NCI-H748 (cell line): Measurements from ENCODE around the gene PLCB1.
A peak's percentile ranks its signal among the peaks of the same experiment; 100 is the strongest.

Source experiments
- DNase-seq: peaks from one replicate; lab custom pipeline; 2025; ENCODE audit not compliant: unreplicated experiment; lab: John Stamatoyannopoulos, UW

The PLCB1 gene

GRCh38 chr20:8242827-8243724 is 111.0 kb downstream of the PLCB1 start:
- DNase-seq, result no peak

GRCh38 chr20:8244637-8245036 is 112.6 kb downstream of the PLCB1 start:
- DNase-seq, result no peak

DNA sequence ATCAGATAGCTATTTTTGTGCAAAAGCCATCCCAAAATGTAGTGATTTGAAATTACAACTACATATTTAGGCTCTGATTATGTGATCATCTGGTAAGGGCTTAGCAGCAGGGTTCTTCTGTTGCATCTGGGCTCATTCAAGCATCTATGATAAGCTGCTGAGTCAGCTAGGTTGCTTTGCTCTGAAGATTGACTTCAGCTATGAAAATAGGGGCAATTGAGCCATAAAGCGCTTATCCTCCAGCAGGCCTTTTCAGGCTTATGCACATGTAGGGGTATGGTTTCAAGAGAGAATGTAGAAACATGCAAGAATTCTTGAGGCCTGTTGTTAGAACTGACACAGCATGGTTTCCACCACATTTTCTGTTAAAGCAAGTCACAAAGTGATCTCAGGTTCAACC is 114.1 kb downstream of the PLCB1 start:
- no peak for DNase-seq

DNA sequence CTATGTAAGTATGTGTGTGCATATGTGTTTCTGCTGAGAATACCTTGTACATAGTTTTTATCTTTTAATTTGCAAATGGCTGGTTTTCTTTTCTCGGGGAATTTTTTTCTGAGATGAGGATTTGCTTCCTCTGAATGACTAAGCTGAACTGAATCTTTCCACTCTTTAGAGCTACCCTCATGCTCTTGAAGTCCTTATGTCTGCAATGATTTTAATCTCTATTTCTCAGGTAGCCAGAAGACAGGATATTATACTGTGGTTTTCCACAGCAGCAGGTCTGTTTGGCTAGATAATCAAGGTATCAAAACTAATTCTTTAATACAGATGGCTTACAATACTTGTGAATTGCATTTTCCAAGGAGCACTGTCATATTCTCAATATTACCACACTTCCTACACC is 114.7 kb downstream of the PLCB1 start:
- DNase-seq, result no peak

- no peak for DNase-seq
Observed at GRCh38 chr20:8248051-8248450, 116.0 kb downstream of the PLCB1 start.

- no peak for DNase-seq
Observed at GRCh38 chr20:8249634-8250033, 117.6 kb downstream of the PLCB1 start.

DNA sequence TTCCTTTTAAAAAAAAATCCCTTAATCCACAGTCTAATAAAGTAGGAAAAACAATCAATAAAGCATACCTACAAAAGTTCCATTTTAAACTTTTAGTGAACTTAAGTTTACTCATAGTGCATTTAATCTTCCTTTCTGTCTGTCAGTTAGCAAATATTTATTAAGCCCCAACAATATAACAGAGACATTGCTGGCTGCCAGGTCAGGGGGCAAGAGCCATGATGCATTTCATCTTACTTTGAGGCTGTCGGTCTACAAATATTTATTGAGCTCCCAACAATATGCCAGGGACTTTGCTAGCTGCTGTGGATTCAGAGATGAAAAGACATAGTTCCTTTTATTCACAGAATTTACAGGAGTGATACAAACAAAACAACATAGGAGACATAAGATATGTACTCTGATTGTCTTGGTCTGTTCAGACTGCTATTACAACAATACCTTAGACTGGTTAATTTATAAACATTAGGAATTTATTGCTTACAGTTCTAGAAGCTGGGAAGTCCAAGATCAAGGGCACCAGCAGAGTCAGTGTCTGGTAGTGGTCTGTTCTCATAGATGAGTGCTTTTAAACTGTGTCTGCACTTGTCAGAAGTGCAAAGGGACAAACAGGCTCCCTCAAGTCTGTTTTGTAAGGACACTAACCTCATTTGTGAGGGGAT is 118.6 kb downstream of the PLCB1 start:
- DNase-seq, result peak; percentile 64

DNA sequence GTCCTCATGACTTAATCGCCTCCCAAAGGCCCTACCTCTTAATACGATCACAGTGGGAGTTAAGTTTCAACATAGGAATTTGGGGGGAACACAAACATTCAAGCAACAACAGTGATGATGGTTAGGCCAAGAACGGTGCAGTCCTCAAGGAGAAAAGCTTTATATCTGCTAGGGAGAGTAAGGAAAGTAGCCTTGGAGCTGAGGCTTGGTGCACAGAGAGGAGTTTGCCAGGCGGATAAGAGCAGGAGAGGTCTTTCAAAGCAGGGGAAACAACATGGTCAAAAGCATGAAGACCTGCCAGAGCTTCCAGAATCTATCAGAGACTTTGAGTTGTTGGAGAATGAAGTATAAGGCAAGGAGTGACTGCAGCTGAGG is 119.1 kb downstream of the PLCB1 start:
- DNase-seq, result no peak

DNA sequence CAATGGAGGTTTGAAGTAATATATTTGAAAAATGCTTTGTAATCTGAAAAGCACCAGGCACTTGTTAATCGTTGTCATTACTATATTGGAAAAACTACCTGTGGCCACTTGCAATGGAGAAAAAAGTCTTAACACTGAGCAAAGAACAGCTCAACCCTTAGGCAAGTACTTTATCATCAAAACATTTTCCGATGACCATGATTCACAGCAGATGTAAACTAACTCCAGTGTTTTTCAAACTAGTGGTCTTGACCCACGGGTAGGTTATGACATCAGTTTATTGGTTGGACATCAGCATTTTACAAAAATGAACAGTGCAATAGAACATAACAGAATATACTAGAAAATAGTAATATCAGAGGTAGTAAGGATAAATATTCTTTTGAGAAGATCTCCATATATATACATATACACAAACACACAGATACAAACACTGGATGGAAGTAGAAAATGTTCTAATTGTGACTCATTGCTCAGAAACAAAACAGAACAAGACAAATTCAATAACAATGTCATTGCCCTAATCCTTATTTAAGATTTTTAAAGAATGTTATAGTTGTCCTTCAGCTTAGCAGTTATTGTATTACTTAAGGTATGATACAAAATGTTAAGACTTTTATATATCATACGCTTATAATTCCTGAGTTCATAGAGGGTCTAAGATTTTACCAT is 123.0 kb downstream of the PLCB1 start:
- DNase-seq, result no peak

DNA sequence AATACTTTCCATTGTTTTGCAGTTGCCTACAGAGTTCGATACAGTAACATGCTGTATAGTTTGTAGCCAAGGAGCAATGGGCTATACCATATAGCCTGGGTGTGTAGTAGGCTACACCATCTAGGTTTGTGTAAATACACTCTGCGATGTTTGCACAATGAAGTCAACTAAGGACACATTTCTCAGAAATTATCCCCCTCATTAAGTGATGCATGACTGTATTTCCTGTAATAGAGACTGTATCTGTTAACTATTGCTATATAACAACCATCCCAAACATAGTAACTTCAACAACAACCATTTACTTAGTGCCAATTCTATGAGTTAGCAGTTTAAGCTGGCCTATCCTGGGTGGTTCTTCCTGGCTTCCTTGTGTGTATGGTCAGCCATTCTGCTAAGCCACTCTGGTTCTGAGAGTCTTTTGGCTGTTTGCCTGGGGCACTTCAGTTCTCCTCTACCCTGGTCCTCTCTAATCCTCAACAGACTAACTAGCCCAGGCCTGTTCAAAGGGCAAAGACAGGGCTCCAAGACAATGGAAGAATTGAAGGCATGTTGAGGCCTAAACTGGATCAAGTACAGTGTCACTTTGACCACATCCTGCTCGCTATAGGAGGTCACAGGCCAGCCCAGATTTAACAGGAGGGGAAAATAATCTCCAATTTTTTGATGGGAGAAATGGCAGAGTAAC is 124.0 kb downstream of the PLCB1 start:
- peak; percentile 88 for DNase-seq

GRCh38 chr20:8260837-8261251 is 128.8 kb downstream of the PLCB1 start:
- no peak for DNase-seq

DNA sequence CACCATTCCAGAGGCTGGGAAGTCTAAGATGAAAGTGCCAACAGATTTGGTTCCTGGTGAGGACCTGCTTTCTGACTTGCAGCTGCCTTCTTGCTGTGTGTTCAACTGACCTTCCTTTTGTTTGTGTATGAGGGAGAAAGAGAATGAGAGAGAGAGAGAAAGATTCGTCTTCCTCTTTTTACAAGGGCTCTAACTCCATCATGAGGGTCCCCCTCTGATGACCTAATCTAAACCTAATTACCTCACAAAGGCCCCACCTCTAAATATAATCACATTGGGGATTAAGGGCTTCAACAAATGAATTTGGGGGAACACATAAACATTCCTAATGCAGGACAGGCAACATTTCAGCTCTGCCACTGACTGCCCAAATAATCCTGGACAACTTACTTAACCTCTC is 130.7 kb downstream of the PLCB1 start:
- DNase-seq, result no peak

DNA sequence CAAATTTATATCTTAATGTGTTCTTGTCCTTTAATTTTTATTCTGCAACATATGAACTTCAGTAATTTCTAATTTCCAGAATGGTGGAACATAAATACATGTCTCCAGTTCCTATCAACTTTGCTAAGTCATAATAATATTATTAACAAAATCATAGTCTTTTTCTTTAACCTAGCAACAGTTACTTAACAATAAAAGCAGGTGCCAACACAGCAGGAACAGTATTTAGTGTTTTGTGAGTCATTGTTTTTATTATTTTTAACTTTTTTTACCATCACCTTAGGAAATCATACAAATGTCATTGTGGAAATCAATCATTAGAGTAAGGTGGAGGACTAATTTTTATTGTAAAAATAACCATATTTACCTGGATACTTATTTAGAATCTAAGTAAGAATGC is 133.5 kb downstream of the PLCB1 start:
- DNase-seq, result no peak

DNA sequence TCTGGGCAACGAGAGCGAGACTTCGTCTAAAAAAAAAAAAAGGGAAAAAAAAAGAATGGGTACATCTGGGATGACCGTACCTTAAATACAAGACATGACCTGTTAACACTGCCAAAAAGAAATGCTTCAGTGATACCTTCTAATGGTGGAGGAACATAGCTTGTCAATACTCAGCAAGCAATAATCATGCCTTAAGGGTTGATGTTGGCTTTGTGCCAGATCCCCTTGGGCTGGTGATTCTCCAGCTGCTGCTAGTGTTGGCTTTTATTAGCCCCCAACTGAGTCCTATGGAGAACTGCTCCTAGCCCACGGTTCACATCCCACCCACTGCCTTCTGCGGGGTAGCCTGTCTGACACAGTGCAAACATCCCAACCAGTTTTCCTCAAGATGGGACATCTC is 134.9 kb downstream of the PLCB1 start:
- DNase-seq, result peak; percentile 94

DNA sequence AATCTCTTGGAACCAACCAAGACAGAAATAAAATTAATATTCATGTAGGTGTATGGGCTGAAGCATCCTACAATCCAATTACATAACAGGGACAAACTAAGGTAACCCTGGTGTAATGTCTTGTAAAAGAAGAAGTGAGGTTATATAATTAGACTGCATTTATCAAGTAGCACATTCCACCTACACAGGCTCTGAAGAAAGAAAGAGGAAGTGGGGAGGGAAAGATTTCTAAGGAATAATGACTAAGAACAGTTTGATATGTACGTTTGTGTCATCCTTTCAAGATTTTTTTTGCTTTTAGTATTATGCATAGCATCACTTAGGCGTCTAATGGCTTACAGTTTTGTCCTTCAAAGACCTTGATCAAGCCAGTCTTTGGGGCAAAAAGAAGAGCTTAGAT is 139.7 kb downstream of the PLCB1 start:
- DNase-seq, result no peak

DNA sequence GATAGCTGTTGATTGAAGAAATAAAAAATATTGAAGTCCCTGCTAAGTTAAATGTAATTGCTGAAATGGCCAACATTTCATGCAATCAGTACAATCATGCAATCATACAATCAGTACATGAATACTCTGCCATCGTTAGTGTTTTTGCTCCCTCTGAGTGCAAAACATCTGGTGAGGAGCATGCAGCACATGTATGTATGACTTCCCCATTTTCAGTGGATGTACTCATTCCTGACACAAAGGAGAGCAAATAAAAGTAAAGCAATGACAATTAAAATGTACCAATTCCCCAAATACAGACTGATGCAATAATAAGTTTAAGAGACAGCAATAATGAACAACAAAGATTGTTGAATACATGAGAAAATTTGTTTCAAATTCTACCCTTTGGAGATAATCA is 140.7 kb downstream of the PLCB1 start:
- DNase-seq, result no peak

- no peak for DNase-seq
Observed at GRCh38 chr20:8284902-8285301, 152.8 kb downstream of the PLCB1 start.

DNA sequence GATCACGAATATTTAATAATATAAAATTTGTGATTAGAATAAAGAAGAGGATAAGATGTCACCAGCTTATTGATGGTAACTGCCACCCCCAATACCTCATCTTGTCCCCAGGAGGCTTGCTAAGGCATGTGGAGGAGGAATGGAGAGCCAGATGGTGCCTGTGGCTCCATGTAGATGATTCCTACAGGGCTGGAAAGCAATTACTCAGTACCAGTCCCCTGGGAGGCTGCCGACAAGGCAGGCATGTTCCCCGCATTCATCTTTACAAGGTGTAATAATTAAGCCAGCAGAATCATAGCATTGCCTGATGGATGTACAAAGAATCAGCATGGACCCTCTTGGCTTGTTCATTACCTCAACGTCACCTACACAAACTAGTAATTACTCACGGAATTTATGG is 155.3 kb downstream of the PLCB1 start:
- no peak for DNase-seq

- DNase-seq, result no peak
Observed at GRCh38 chr20:8291200-8291599, 159.1 kb downstream of the PLCB1 start.

GRCh38 chr20:8291873-8292272 is 159.8 kb downstream of the PLCB1 start:
- DNase-seq, result no peak

GRCh38 chr20:8292793-8293192 is 160.7 kb downstream of the PLCB1 start:
- DNase-seq, result no peak
